Measurements from ENCODE around the gene NSMF. TPM values are rescaled to one million over a fixed set of nuclear protein-coding genes. Genes with fewer than 3 reads are reported as not detected.

Gene NSMF
- polyA plus RNA-seq, 1 of the 3 experiments (the other 2 are of a cell fraction), result 58.8 TPM

GRCh38 chr9:137496601-137497375 is 37.7 kb upstream of the NSMF start:
- H3F3A ChIP-seq (replicated peaks; ENCODE audit: insufficient read depth), result no peaks in the 10 kb centered on the region
- H3K27ac ChIP-seq (ENCODE audit: low read depth in 2 of 2, low read length in 1 of 2), result no peak overlapping the region
- no peaks in the 10 kb centered on the region for H3K9me3 ChIP-seq
- no peaks in the 10 kb centered on the region for H4K20me1 ChIP-seq (ENCODE audit: insufficient read depth)
- H3K4me3 ChIP-seq (ENCODE audit: low read depth in 2 of 2, low read length in 1 of 2), result no peak overlapping the region
- H2AFZ ChIP-seq (ENCODE audit: low read depth), result no peak overlapping the region
- no peak overlapping the region for H3K9ac ChIP-seq
- WGBS (ENCODE audit: low lambda C conversion rate), result 86% methylated on average over 24 of the region's 27 CpGs
- no peaks in the 10 kb centered on the region for H3K36me3 ChIP-seq (replicated peaks in 1 of 2; ENCODE audit: control insufficient read depth in 1 of 2, insufficient read depth in 2 of 2, low read length in 1 of 2)
- CTCF ChIA-PET, result interaction anchor here (0.9 kb wide), 1 partner anchor 74 kb away, joined by 3 read pairs; the partner anchor contains the start of gene EXD3
- H3K9me2 ChIP-seq, result no peaks in the 10 kb centered on the region
- peak; percentile 38 for DNase-seq
- POLR2A ChIA-PET, result no interaction called here
- H3K4me1 ChIP-seq (ENCODE audit: control insufficient read depth in 1 of 2, insufficient read depth in 2 of 2, low read depth in 1 of 2, low read length in 1 of 2), result no peaks in the 10 kb centered on the region
- no peak overlapping the region for H3K4me2 ChIP-seq
- H3K27me3 ChIP-seq (ENCODE audit: insufficient read depth), result no peaks in the 10 kb centered on the region
- TF ChIP-seq CTCF (IDR thresholded peaks at IDR 0.05), result no peak
- no peak for TF ChIP-seq IRF3 (IDR thresholded peaks at IDR 0.05; ENCODE audit: low read depth, low read length)
- no peak for TF ChIP-seq TCF12 (IDR thresholded peaks at IDR 0.05)
- TF ChIP-seq GATA2 (CRISPR knock-in tag; IDR thresholded peaks at IDR 0.05), result no peak
- no peak for TF ChIP-seq RFX5 (IDR thresholded peaks at IDR 0.05; ENCODE audit: low read length)
- no peak for TF ChIP-seq FOXJ3 (CRISPR knock-in tag; IDR thresholded peaks at IDR 0.05)
- no peak for TF ChIP-seq TEAD4 (IDR thresholded peaks at IDR 0.05; ENCODE audit: borderline replicate concordance, insufficient read depth)
- H3K79me2 ChIP-seq (ENCODE audit: insufficient read depth), result no peaks in the 10 kb centered on the region

- no peaks in the 10 kb centered on the region for H3K27me3 ChIP-seq (ENCODE audit: insufficient read depth)
- no peaks in the 10 kb centered on the region for H3K9me2 ChIP-seq
- ChIA-PET POLR2A (interaction anchor here (0.6 kb wide), 2 partner anchors 15 to 216 kb away, joined by 3 to 4 read pairs; no protein-coding TSS in a partner anchor), CTCF (no interaction called here)
- no peaks in the 10 kb centered on the region for H3K9me3 ChIP-seq
- no peak overlapping the region for H3K9ac ChIP-seq
- H3K27ac ChIP-seq (ENCODE audit: low read depth in 2 of 2, low read length in 1 of 2), result no peak overlapping the region
- TF ChIP-seq YY1 (IDR thresholded peaks at IDR 0.05; ENCODE audit: low read depth) (no peak), GABPA (IDR thresholded peaks at IDR 0.05; ENCODE audit: low read depth) (no peak), RCOR1 (IDR thresholded peaks at IDR 0.05; ENCODE audit: low read length) (no peak)
- H2AFZ ChIP-seq (ENCODE audit: low read depth), result no peak overlapping the region
- H3K4me1 ChIP-seq (ENCODE audit: control insufficient read depth in 1 of 2, insufficient read depth in 2 of 2, low read depth in 1 of 2, low read length in 1 of 2), result no peaks in the 10 kb centered on the region
- H3K79me2 ChIP-seq (ENCODE audit: insufficient read depth), result no peaks in the 10 kb centered on the region
- no peak overlapping the region for H3K4me2 ChIP-seq
- H3K4me3 ChIP-seq (ENCODE audit: low read depth in 2 of 2, low read length in 1 of 2), result no peak overlapping the region
- no peaks in the 10 kb centered on the region for H3K36me3 ChIP-seq (replicated peaks in 1 of 2; ENCODE audit: control insufficient read depth in 1 of 2, insufficient read depth in 2 of 2, low read length in 1 of 2)
- WGBS (ENCODE audit: low lambda C conversion rate), result 94% methylated on average over 43 of the region's 46 CpGs
- no peak for DNase-seq
- no peaks in the 10 kb centered on the region for H3F3A ChIP-seq (replicated peaks; ENCODE audit: insufficient read depth)
- H4K20me1 ChIP-seq (ENCODE audit: insufficient read depth), result no peaks in the 10 kb centered on the region
Observed at GRCh38 chr9:137494550-137495351, 35.6 kb upstream of the NSMF start.
